Measurements from ENCODE around the gene RGS8.
"Not testable (repeated sequence)": the region's sequence is repeated elsewhere in the genome, so short reads cannot be mapped to it uniquely, and the experiment has no call there.

Gene RGS8

DNA sequence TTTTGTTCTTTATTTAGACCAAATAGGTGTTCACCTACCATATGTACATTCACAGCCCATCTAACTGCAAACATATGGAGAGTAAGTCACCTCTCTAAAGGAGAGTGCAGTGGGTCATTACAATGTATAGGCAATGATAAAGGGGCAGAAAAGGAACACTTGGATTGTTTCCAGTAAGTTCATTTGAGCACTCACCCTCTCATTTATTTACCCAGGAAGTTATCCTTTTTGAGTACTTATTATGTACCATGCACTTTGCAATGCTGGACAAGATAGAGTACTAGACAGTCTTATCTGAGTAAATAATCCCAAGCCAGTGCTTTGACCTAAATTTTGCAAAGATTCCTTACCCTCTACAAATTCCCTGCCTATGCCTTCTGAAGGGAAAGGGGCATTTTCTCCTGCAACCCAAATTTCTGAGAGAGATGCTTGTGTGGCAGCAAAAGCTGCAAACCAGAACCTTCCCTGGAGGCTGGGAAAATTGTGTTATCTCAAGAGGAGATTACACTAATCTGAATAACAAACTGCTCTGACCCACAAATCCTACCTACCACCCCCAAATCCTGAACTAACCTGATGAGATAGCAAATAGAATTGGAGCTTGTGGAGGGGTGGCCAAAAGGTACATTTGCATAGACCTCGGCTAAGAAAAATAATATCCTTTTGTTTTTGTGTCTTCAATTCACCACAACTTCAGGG, 18.6 kb upstream of the RGS8 start:
- no peak for DNase-seq (ENCODE audit: low read depth)

DNA sequence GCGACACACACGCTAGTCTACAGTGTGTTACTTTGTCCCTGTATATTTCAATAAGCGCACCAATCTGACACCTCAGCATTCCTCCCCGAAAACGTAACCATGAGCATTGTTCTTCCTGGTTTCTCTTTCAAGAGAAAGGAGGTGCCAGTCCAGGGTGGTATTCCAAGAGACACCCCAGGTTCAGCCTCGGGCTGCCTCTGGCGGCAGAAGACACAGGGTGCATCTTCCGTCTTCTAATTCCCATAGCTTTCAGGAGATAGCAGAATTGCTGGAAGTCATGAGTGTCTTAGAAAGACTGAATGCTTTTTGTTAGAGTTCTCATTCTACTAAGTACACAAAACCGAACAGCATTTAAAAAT, 15.9 kb upstream of the RGS8 start:
- DNase-seq (ENCODE audit: low read depth) = no peak

DNA sequence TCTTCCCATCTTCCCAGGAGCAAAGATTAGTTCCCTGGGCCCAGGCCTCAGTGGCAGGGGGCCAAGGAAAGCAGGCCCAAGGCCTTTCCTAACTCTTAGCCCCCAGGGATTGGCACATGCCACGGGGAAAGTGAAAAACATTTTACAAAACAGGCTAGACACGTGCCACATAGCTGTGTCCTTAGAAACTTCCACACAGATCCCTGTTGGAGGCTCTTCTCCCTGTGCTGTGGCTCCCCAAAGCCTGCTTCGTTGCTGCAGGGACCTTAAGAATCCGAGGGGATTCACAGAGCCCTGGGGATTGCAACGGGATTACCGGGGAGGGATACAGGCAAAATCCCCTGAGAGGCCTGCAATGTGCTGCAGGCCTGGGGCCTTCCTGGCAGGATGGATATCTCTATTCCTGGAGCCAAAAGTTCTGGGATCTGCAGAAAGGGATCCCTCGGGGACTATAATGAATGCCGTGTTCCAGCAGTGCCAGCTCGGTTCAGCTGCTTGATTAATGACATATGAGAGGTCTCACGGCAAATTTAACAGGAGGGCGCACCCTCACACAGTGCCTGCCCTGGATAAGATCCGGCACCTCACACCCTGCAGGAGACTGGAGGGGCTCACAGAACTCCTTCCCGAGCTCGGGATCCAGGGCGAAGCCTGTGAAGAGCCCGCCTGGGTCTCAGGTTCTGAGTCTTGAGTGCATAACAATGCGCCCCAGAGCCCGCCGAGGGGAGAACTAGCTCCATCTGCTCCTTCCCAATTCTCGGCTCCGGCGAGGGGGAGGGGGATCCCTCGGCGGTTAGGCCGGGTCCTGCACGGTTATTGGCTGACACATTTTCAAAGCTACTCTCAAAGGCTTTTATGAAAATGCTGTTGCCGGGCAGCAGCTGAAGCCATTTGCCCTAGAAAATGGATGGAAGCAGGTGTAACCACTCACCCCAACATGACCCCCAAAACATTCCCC, 15.3 kb upstream of the RGS8 start:
- DNase-seq (ENCODE audit: low read depth) = no peak

DNA sequence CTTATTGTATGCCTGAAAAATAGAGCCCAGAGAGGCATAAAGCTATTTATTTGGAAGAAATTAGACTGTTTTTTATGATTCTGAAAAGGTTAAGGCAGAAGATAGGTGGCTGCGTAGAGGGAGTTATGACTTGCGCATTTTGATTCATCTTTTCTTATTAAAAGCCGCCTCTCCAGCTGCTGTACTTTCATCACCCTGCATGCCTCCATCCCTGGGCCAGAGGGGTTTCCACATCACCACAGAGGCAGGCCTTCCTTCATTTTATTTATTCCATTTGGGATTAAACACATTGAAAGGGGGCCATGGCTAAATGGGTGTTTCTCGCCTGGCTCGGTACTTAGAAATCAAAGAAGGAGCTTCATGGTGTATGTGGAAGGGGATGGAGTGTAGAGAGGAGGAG, 14.6 kb upstream of the RGS8 start:
- DNase-seq (ENCODE audit: low read depth) = no peak

DNA sequence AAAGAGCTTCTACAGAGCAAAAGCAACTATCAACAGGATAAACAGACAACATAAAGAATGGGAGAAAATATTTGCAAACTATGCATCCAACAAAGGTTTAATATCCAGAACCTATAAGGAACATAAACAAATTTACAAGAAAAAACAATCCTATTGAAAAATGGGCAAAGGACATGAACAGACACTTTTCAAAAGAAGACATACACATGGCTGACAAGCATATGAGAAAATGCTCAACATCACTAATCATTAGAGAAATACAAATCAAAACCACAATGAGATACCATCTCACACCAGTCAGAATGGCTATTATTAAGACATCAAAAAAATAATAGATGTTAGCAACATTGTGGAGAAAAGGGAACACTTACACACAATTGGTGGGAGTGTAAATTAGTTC, 8.8 kb upstream of the RGS8 start:
- not testable (repeated sequence) for DNase-seq (ENCODE audit: low read depth)

DNA sequence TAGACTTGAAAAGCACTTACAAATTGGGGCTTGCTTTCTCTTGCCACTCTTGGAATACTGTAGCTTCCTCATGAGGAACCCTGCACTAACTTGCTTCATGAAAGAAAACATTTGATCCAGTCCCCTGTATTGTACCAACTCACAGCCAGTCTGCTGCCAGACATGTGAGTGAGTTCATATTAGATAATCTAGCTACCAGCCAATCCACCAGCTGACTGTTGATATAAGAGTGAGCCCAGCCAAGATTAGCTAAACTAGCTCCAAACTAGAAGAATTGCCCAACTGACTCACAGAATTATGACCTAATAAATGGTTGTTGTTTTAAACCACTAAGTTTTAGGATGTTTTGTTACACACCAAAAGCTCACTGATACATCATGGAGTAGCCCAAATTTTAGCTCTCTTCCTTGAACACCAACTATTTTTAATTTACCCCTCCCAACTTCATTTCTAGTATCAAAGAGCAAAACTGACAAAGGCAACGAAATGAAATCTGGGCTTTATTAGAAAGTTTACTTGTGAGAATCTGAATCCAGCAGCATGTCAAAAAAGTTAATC, 6.6 kb upstream of the RGS8 start:
- DNase-seq (ENCODE audit: low read depth) = no peak

DNA sequence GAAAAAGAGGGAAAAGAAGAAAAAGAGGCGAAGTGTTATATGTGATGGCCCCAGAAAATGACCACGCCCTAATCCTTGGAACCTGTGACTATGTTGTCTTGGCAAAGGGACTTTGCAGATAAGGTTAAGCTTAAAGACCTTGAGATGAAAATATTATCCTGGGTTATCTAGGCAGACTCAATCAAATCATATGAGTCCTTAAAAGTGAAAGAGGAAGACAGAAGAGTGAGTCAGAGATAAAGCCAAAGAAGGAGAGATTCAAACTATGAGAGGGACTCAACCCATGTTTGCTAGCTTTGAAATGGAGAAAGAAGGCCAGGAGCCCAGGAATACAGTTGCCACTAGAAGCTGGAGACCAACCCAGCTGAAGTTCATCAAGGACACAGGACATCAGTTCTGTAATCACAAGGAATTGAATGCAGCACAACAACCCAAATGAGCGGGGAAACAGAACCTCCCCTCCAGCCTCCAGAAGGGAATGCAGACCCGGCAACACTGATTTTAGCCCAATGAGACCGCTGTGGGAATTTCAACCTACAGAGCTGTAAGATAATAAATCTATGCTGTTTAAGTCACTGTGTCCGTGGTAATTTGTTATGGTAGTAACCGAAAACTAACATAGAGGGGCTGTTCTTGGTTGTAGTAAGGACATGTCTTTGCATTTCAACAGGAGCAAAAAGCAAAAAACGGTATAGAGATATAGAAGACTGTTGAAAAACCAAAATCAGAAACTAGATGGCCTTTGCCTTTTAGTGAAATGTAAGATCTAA, 4.2 kb upstream of the RGS8 start:
- DNase-seq (ENCODE audit: low read depth) = no peak

DNA sequence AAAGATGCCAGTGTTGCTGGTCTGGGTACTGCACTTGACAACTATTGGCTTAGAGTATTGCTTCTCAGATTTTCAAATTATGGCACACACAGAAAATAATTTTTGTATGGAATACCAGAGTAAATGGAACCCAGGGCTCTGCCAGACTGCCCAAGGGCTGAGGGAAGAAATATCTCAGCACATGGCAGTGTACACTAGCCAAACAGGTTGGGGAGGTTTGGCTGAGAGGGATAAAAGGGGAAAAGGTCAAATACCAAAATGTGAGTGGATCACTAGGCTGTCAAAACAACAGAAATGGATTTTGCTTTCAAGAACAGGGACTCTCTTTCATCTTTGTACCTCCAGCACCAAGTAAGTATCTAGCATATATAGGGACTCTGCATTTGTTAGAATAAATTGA, 3.0 kb upstream of the RGS8 start:
- DNase-seq (ENCODE audit: low read depth) = no peak

DNA sequence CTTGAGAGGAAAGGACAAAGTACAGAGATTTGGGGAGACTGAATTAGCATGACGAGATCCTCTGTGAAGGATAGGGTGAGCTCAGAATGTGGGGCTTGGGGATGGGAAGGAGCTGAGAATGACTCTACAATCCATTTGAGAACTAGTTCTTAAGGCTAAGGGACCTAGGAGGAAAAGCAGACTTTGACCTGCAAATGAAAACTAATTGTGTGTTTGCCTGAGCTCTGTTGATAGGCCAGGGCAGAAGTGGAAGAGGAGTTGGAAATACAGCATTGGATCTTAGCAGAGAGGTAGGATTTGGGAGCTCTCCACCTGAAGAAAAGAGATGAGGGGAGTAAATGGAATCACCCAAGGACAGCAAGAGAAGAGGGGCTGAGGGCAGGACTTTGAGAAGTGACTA, 2.1 kb upstream of the RGS8 start:
- DNase-seq (ENCODE audit: low read depth) = no peak

DNA sequence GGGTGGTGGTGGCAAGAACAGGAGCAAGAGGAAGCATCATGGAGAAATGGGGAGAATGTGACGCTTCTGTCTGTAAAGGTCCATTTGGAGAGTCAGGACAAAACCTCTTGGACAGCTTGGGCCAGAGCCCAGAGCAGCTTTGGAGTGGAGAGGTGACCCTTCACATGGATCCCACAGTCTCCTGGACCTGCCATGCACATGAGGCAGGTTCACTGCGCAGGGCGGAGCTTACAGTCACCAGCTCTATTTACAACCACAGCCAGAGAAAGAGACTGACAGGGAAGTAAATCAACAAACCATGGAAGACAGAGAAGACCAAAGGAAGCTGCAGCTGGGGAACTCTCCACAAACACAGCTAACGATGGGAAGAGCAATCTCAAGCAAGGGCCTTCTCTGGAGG, 828 bp upstream of the RGS8 start:
- DNase-seq (ENCODE audit: low read depth) = no peak

DNA sequence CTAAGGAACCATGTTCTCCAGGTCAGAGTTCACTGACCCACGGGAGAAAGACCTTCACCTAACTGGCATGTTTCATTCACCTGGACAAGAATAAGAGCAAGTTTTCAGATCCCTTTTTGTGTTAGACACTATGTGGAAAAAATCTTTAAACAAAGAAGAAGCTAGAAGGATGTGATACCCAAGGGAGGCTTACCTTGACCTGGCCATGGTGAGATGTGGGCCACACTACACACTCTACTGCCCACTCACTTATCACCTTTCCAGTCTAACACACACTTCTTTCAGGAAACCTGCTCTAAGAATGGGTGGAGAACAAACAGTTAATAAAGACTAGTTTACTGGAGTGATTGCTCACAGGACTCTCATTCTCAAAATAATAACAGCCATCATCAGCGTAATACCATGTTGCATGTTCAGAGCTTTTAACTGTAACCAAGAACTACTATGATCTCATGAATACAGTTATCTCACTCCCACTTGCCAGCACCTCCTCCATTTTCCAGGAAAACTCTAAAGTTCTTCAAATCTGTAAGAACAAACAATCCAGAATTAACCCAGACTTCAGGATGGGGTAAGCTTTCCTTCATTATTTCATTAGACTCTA, 1.4 kb downstream of the RGS8 start:
- no peak for DNase-seq (ENCODE audit: low read depth)

DNA sequence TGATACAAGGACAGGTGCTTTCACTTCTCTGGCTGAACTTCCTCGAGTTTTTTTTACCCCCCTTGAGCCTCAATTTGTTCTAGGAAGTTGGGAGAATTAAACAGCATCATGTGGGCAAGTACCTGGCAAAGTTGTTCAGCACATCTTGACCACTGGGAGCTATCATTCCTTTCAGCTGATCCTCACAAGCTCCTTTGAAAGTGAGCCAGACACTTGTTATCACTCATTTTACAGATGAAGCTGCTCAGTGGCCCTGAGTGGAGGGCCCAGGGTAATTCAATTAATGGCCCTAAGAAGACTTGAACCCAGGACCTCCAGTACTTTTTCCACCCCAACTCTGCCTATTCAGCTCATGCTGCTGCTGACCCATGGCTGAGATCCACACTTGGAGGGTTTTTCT, 2.0 kb downstream of the RGS8 start:
- DNase-seq (ENCODE audit: low read depth) = no peak

DNA sequence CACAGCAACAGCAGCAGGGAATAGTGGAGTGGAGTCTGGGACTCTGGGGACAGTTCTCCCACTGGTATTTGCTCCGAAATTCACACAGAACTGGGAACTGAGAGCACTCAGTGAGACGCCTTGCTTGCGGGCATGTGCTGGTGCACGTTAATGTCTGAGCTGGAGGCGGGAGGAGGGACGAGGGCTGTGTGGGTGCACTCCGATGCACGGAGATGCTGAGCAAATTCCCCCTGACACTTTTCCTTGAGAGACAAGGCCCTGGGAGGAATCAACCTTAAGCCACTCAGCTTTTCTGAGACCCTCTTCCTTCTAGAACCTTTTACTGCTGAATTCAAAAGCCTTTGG, 2.8 kb downstream of the RGS8 start:
- no peak for DNase-seq (ENCODE audit: low read depth)

DNA sequence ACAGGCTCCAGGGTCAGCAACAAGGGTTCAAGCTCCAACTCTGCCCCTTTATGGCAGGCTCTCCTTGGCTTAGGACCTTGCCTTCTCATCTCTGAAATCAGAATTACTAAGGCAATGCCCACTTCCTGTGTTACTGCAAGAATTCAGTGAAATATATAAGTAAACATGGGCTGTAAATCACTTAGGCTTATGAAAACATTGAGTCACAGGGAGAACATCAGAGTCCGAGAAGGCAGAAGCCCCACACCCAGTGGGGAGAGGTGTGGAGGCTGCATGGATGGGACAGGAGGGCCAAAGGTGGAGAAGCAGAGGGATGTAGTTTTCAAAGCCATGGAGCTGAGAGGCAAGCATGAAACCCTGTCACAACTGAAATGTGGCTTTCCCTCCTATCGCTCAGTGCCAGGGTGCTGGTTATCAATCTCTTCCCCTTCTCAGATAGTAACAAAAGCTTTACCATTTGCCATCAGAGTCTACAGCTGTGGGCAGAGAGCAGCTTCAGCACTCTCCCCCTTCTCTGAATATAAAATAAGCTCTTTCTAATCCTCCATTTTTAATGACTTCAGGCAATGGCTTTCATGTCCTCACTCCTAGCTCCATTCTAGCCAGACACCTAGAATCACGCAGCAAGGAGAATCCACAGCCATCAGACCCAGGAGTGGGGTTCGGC, 3.4 kb downstream of the RGS8 start:
- DNase-seq (ENCODE audit: low read depth) = no peak

DNA sequence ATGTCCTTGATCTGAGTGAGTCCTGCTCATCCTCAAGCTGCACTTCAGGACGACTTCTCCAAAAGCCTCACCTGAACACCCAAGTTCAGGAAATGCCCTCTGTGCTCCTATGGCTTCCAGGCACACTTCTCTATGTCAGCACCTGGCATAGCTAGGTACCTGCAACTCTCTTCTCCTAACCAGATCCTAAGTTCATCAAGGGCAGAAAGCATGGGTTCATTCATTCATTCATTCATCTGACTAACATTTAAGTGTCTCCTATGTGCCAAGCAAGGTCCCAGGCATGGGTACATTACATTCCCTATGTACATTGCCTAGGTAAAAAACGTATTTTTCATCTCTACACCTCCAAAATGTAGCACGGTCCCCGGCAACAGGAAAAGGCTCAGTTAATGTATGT, 4.0 kb downstream of the RGS8 start:
- DNase-seq (ENCODE audit: low read depth) = no peak

DNA sequence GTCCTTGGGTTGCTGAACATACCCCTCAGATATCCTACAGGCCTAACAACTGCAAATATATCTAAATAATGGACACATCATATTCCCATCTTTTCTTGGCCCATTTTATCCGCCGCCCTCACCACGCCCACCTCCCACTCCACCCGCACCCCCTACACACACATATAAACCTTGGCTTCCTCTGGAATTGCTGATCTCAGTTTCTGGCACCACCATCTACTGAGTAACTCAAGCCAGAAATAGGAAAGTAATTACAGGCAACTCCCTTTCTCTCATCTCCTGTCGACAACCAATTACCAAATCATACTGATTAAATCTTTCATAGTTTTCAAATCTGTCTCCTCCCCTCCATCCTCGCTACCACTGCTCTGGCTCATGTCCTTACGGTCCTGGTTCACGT, 4.7 kb downstream of the RGS8 start:
- DNase-seq (ENCODE audit: low read depth) = no peak

DNA sequence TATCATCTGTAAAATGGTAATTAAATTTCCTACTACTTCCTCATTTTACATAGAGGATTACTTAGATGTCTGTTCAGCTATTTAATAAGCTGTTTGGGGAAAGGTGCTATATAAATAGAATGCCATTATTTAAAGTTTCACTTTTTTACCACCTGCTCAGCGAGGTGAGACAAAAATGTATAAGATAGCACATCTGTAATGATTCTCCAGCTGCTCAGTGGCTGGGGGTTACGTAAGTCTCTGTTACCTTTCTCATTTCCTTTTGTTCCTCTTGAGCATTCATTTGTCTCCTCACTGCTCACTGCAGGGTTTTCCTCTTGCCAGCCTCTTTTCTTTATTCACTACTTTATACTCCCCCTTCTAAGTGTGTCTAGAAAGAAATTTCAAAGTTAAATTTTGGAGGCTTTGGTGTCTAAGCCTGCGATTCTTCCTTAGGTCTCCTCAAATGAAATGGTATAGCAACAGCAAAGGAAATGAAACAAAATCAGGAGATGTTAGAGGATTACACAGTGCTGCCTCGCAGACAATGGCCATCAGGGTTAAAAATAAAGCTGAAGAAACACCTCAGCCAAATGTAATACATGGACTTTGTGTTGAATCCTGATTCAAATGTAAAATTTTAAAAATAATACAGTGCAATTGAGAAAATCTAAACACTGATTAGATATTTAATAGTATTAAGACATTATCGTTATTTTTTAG, 6.8 kb downstream of the RGS8 start:
- DNase-seq (ENCODE audit: low read depth) = no peak

DNA sequence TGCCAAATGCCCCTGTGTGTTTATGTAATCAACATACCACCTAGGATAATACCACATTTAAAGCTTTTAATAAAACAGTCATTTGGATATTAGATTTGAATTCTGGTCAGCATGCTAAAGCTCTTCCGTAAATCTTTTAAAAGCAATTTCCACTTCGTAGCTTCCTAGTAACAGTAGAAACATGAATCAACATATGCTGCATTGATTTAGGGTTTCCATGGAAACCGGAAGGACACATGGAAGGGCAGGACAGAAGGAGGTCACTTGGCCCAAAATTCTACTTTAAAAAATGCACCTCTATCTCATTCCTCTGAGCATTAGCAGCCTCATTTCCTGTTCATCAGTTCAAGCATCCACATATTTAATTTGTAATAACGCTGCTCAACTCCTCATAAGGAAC, 8.1 kb downstream of the RGS8 start:
- no peak for DNase-seq (ENCODE audit: low read depth)

DNA sequence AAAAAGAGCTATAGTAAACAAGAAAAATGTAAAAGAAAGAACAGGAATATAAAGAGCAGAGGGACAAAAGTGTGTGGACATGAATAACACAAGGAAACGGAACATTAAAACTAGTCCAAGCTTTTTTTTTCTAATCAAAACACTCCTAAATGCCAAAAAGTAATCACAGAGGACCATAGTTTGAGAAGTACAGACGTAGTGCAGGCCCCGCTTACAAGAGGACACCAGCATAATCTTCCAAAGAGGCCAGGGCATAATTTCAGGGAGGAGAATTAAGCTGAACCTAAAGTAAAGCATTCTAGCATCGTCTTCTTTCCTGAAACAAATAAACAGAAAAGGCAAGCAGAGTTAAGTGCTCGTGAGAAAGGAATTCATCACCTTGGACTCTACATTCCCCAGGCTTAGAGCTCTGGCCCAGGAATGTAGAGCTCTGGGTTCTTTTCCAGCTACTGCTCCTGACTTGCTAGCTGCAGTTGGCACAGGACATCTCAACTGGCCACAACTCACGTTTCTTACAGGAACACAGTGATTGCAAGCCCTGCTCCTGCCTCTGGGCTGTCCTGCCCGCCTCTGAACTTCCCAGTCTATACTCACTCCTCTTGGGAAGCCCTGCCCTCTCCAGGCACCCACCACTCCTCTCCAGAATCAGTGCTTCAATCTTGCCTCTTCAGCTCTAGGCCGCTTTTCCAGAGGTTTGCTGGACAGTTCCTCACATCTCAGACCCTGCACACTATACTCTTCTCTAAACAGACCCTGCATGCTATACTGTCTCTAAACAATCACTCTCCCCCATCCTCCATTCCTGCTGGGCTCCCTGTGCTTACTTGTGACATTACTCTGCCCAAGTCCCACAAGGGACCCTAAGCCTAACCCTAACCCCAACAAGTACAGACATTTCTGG, 9.8 kb downstream of the RGS8 start:
- DNase-seq (ENCODE audit: low read depth) = no peak

DNA sequence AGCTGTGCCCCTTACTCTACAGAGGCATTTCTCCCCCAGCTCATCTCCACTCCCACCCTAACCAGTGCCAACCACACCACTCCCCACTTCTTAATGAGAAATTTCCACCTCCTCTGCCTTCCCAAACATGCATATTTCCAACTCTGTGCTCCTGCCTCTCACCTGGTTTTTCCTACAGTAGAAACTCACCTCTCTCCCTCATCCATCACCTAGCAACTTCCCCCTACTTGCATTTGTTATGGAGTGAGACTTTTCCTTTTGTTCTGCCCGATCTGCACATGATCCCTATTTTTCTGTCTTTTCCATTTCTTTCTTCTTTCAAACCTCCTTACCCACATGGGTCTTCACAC, 11.9 kb downstream of the RGS8 start:
- DNase-seq (ENCODE audit: low read depth) = no peak

Measured in T follicular helper cell (primary cell).